ENCODE measurements around the gene CIAO2B.
A peak's percentile ranks its signal among the peaks of the same experiment; 100 is the strongest.

Gene CIAO2B

GRCh38 chr16:66961065-66961744, 27.0 kb upstream of the CIAO2B start, which contains the start of gene CES3:
CES3 (plus strand) TSS chr16:66961266; CDS start chr16:66961308, 42 bp downstream.
- H2AFZ ChIP-seq (ENCODE audit: low read length), result no peak within 1 kb of the TSS; the same call in 1 of the 2 replicates
- H4K20me1 ChIP-seq (ENCODE audit: insufficient read depth, low read length), result no peaks in the 10 kb centered on the region
- no peaks in the 10 kb centered on the region for H3K9me3 ChIP-seq (ENCODE audit: low read length)
- H3K36me3 ChIP-seq (ENCODE audit: insufficient read depth, low read length), result no peaks in the 10 kb centered on the region
- H3F3A ChIP-seq (ENCODE audit: insufficient read depth, low read length), result no peaks in the 10 kb centered on the region
- peaks cover 13% of the 10 kb centered on the region for H3K4me1 ChIP-seq (ENCODE audit: insufficient read depth, low read length, severe bottlenecking)
- H3K9me2 ChIP-seq (ENCODE audit: low read depth, low read length), result no peaks in the 10 kb centered on the region
- no peaks in the 10 kb centered on the region for H3K27me3 ChIP-seq (ENCODE audit: insufficient read depth, low read length)
- H3K79me2 ChIP-seq (ENCODE audit: insufficient read depth, low read length), result no peaks in the 10 kb centered on the region
- H3K4me2 ChIP-seq (ENCODE audit: low read length), result peak within 1 kb of the TSS; percentile 25; the same call in 1 of the 2 replicates
- no peak within 1 kb of the TSS for H3K27ac ChIP-seq (ENCODE audit: low read depth, low read length, poor library complexity, severe bottlenecking)
- peak within 1 kb of the TSS; percentile 10 for H3K4me3 ChIP-seq (ENCODE audit: low read depth, low read length, poor library complexity, severe bottlenecking)
- H3K9ac ChIP-seq (ENCODE audit: low read length), result no peak within 1 kb of the TSS
- peak; percentile 95 for TF ChIP-seq CTCF (IDR thresholded peaks at IDR 0.05; ENCODE audit: low read length)
- no peak for TF ChIP-seq EZH2 (IDR thresholded peaks at IDR 0.05; ENCODE audit: borderline replicate concordance, low read length)

- no peaks in the 10 kb centered on the region for H3K79me2 ChIP-seq (ENCODE audit: insufficient read depth, low read length)
- H3K27ac ChIP-seq (ENCODE audit: low read depth, low read length, poor library complexity, severe bottlenecking), result no peak overlapping the region
- H3K4me2 ChIP-seq (ENCODE audit: low read length), result no peak overlapping the region
- H3F3A ChIP-seq (ENCODE audit: insufficient read depth, low read length), result no peaks in the 10 kb centered on the region
- H2AFZ ChIP-seq (ENCODE audit: low read length), result no peak overlapping the region
- H3K4me3 ChIP-seq (ENCODE audit: low read depth, low read length, poor library complexity, severe bottlenecking), result no peak overlapping the region
- peaks cover 13% of the 10 kb centered on the region for H3K4me1 ChIP-seq (ENCODE audit: insufficient read depth, low read length, severe bottlenecking)
- TF ChIP-seq EZH2 (IDR thresholded peaks at IDR 0.05; ENCODE audit: borderline replicate concordance, low read length), result no peak
- no peak for TF ChIP-seq CTCF (IDR thresholded peaks at IDR 0.05; ENCODE audit: low read length)
- no peaks in the 10 kb centered on the region for H3K9me3 ChIP-seq (ENCODE audit: low read length)
- H3K36me3 ChIP-seq (ENCODE audit: insufficient read depth, low read length), result no peaks in the 10 kb centered on the region
- H3K9me2 ChIP-seq (ENCODE audit: low read depth, low read length), result no peaks in the 10 kb centered on the region
- H3K9ac ChIP-seq (ENCODE audit: low read length), result no peak overlapping the region
- no peaks in the 10 kb centered on the region for H3K27me3 ChIP-seq (ENCODE audit: insufficient read depth, low read length)
- no peaks in the 10 kb centered on the region for H4K20me1 ChIP-seq (ENCODE audit: insufficient read depth, low read length)
Observed at GRCh38 chr16:66960270-66960669, 26.1 kb upstream of the CIAO2B start.

- H3K9me3 ChIP-seq (ENCODE audit: low read length), result no peaks in the 10 kb centered on the region
- TF ChIP-seq EZH2 (IDR thresholded peaks at IDR 0.05; ENCODE audit: borderline replicate concordance, low read length) (no peak), CTCF (IDR thresholded peaks at IDR 0.05; ENCODE audit: low read length) (no peak)
- H3K9ac ChIP-seq (ENCODE audit: low read length), result no peak overlapping the region
- H3K4me2 ChIP-seq (ENCODE audit: low read length), result no peak overlapping the region
- no peaks in the 10 kb centered on the region for H3K79me2 ChIP-seq (ENCODE audit: insufficient read depth, low read length)
- H3K9me2 ChIP-seq (ENCODE audit: low read depth, low read length), result no peaks in the 10 kb centered on the region
- H3F3A ChIP-seq (ENCODE audit: insufficient read depth, low read length), result no peaks in the 10 kb centered on the region
- no peaks in the 10 kb centered on the region for H3K27me3 ChIP-seq (ENCODE audit: insufficient read depth, low read length)
- no peak overlapping the region for H2AFZ ChIP-seq (ENCODE audit: low read length)
- no peaks in the 10 kb centered on the region for H3K36me3 ChIP-seq (ENCODE audit: insufficient read depth, low read length)
- H3K27ac ChIP-seq (ENCODE audit: low read depth, low read length, poor library complexity, severe bottlenecking), result no peak overlapping the region
- no peaks in the 10 kb centered on the region for H4K20me1 ChIP-seq (ENCODE audit: insufficient read depth, low read length)
- H3K4me1 ChIP-seq (ENCODE audit: insufficient read depth, low read length, severe bottlenecking), result peaks cover 13% of the 10 kb centered on the region
- no peak overlapping the region for H3K4me3 ChIP-seq (ENCODE audit: low read depth, low read length, poor library complexity, severe bottlenecking)
Observed at GRCh38 chr16:66959704-66960161, 25.5 kb upstream of the CIAO2B start.

All from OCI-LY1 (cell line).